IMR-90 (cell line): Measurements from ENCODE around the gene NUP42. TPM values are rescaled to one million over a fixed set of nuclear protein-coding genes. Genes with fewer than 3 reads are reported as not detected.

Experiments used
- ATAC-seq: fragments of 200-7000 bp; cut with Tn5 transposase; 2 replicates; pipeline ENCODE4 v1.9.1; 2020; ENCODE audit warnings: low read depth, mild to moderate bottlenecking, moderate library complexity
- BruUV-seq: library from RNA; stranded (reverse); fragments of 400-500 nt; replicated peaks from 2 replicates; lab custom pipeline; 2021; lab: Mats Ljungman, UMichigan
- CTCF ChIA-PET: fragments of 300-600 bp; formaldehyde crosslinking; extraction: SDS; loops from one replicate; lab custom pipeline; 2021; ENCODE audit warnings: antibody characterized with exemption; lab: Yijun Ruan, JAX
- POLR2A ChIA-PET: fragments of 300-600 bp; sonication (Branson Sonifier 250); formaldehyde crosslinking; loops from one replicate; lab custom pipeline; 2022; ENCODE audit warnings: antibody characterized with exemption; ENCODE audit not compliant: unreplicated experiment; lab: Charles Lee
- DNase-seq: peaks from one replicate; pipeline ENCODE4 v3.0.0; 2013
- H2AFZ ChIP-seq: replicated peaks from 2 replicates; pipeline ENCODE3; 2013; ENCODE audit warnings: low read length, mild to moderate bottlenecking; ENCODE audit not compliant: poor library complexity
- H2AK5ac ChIP-seq: 2 replicates; pipeline ENCODE4 v1.6.1; 2013; ENCODE audit warnings: low read depth, low read length, inconsistent platforms
- H2AK9ac ChIP-seq: replicated peaks from 2 replicates; pipeline ENCODE3; 2013; ENCODE audit warnings: mild to moderate bottlenecking, low read depth, low read length, moderate library complexity; ENCODE audit not compliant: poor library complexity
- H2BK120ac ChIP-seq: 2 replicates; pipeline ENCODE4 v1.6.1; 2013; ENCODE audit warnings: low read depth, low read length, inconsistent platforms
- H2BK15ac ChIP-seq: 3 replicates; pipeline ENCODE4 v1.6.1; 2013; ENCODE audit warnings: low read depth, low read length, inconsistent platforms
- H2BK20ac ChIP-seq: 2 replicates; pipeline ENCODE4 v1.6.1; 2013; ENCODE audit warnings: low read depth, mild to moderate bottlenecking, inconsistent platforms, low read length, moderate library complexity
- H2BK5ac ChIP-seq: 2 replicates; pipeline ENCODE4 v1.6.1; 2013; ENCODE audit warnings: mild to moderate bottlenecking, low read depth, low read length, inconsistent platforms; ENCODE audit not compliant: poor library complexity, severe bottlenecking
- H3K14ac ChIP-seq: replicated peaks from 2 replicates; pipeline ENCODE4 v1.6.1; 2013; ENCODE audit warnings: low read depth, low read length, inconsistent platforms
- H3K18ac ChIP-seq: 2 replicates; pipeline ENCODE4 v1.6.1; 2013; ENCODE audit warnings: low read depth, low read length, control low read depth
- H3K23ac ChIP-seq: 2 replicates; pipeline ENCODE4 v1.6.1; 2013; ENCODE audit warnings: low read depth, low read length, inconsistent platforms
- H3K27ac ChIP-seq: 2 replicates; pipeline ENCODE4 v1.5.1; 2013; ENCODE audit warnings: mild to moderate bottlenecking, control low read depth, low read length; ENCODE audit not compliant: insufficient read depth
- H3K27me3 ChIP-seq: 2 replicates; pipeline ENCODE4 v1.6.1; 2013; ENCODE audit warnings: low read length; ENCODE audit not compliant: control insufficient read depth, insufficient read depth
- H3K36me3 ChIP-seq: 2 replicates; pipeline ENCODE4 v1.6.1; 2013; ENCODE audit warnings: low read length, mixed read lengths; ENCODE audit not compliant: control insufficient read depth, insufficient read depth
- H3K4ac ChIP-seq: 2 replicates; pipeline ENCODE4 v1.6.1; 2013; ENCODE audit warnings: low read depth, low read length, inconsistent platforms
- H3K4me1 ChIP-seq: 2 replicates; pipeline ENCODE4 v1.6.1; 2013; ENCODE audit warnings: low read length, mixed read lengths; ENCODE audit not compliant: control insufficient read depth, insufficient read depth
- H3K4me2 ChIP-seq: 2 replicates; pipeline ENCODE4 v1.6.1; 2013; ENCODE audit warnings: low read depth, mild to moderate bottlenecking, control low read depth, low read length, moderate library complexity
- H3K4me3 ChIP-seq: 2 replicates; pipeline ENCODE4 v1.5.1; 2013; ENCODE audit warnings: low read depth, mild to moderate bottlenecking, control low read depth, low read length, moderate library complexity; ENCODE audit not compliant: insufficient read depth
- H3K56ac ChIP-seq: 2 replicates; pipeline ENCODE4 v1.6.1; 2013; ENCODE audit warnings: low read length, inconsistent platforms; ENCODE audit not compliant: insufficient read depth; ENCODE audit errors: extremely low read depth
- H3K79me1 ChIP-seq, 2 experiments: 2 replicates each; pipeline ENCODE4 v1.6.1; 2013; ENCODE audit warnings: low read length in 2 of 2, inconsistent platforms in 1 of 2, low read depth in 1 of 2
- H3K9ac ChIP-seq: 2 replicates; pipeline ENCODE4 v1.6.1; 2013; ENCODE audit warnings: low read depth, low read length, control low read depth
- H3K9me1 ChIP-seq: 2 replicates; pipeline ENCODE4 v1.6.1; 2013; ENCODE audit warnings: low read length, inconsistent platforms; ENCODE audit not compliant: insufficient read depth
- H3K9me3 ChIP-seq: 2 replicates; pipeline ENCODE4 v1.6.1; 2013; ENCODE audit warnings: low read length; ENCODE audit not compliant: control insufficient read depth, insufficient read depth
- H4K20me1 ChIP-seq: 2 replicates; pipeline ENCODE4 v1.6.1; 2013; ENCODE audit warnings: low read length, inconsistent platforms; ENCODE audit not compliant: insufficient read depth
- H4K5ac ChIP-seq: 2 replicates; pipeline ENCODE4 v1.6.1; 2013; ENCODE audit warnings: mild to moderate bottlenecking, low read depth, low read length, control low read depth
- H4K8ac ChIP-seq, 2 experiments: 2 replicates each; pipeline ENCODE4 v1.6.1; 2013; ENCODE audit warnings: low read depth in 2 of 2, low read length in 2 of 2, control low read depth in 1 of 2, inconsistent platforms in 1 of 2
- H4K91ac ChIP-seq: 2 replicates; pipeline ENCODE4 v1.6.1; 2013; ENCODE audit warnings: low read depth, low read length, inconsistent platforms; ENCODE audit not compliant: insufficient read depth
- BHLHE40 ChIP-seq: fragments of 150-350 bp; IDR thresholded peaks from 2 replicates; pipeline ENCODE4 v1.6.1; 2016; ENCODE audit warnings: mild to moderate bottlenecking, low read depth, low read length
- CHD1 ChIP-seq: IDR thresholded peaks from 2 replicates; pipeline ENCODE4 v1.6.1; 2012; ENCODE audit warnings: low read depth, low read length, improper control_type of control experiment
- MAZ ChIP-seq: IDR thresholded peaks from 2 replicates; pipeline ENCODE4 v1.6.1; 2012; ENCODE audit warnings: low read depth, mild to moderate bottlenecking, low read length, improper control_type of control experiment, moderate library complexity, borderline replicate concordance
- RAD21 ChIP-seq: IDR thresholded peaks from 2 replicates; pipeline ENCODE4 v1.6.1; 2012; ENCODE audit warnings: low read length, improper control_type of control experiment
- RFX5 ChIP-seq: IDR thresholded peaks from 2 replicates; pipeline ENCODE4 v1.8.0; 2012; ENCODE audit warnings: low read depth, mild to moderate bottlenecking, low read length, moderate library complexity
- SMC3 ChIP-seq: fragments of 150-350 bp; IDR thresholded peaks from 2 replicates; pipeline ENCODE4 v1.6.1; 2016; ENCODE audit warnings: low read depth, mild to moderate bottlenecking, antibody characterized with exemption, low read length, moderate library complexity
- WGBS, 2 experiments: methylation state at CpG; one replicate each; pipeline versions ENCODE4 v1.1.5 to v1.1.7; 2013; ENCODE audit warnings: missing lambda C conversion rate in 2 of 2; ENCODE audit not compliant: insufficient read length in 1 of 2; ENCODE audit errors: extremely low coverage in 2 of 2; 5-methylcytosine and 5-hydroxymethylcytosine counted together
- dilution Hi-C: fragments of 300-500 bp; cut with HindIII; formaldehyde crosslinking; loops from one replicate; pipeline ENCODE4 v1.14.3; 2018; ENCODE audit warnings: low sequenced_read_pairs; ENCODE audit not compliant: unreplicated experiment
- in situ Hi-C: fragments of 300-500 bp; cut with MboI; formaldehyde crosslinking; loops from 3 replicates; pipeline ENCODE4 v1.14.3; 2019; ENCODE audit warnings: low sequenced_read_pairs, inconsistent platforms, mixed read lengths
- intact Hi-C: fragments of 100-400 bp; cut with micrococcal nuclease; formaldehyde crosslinking; loops from 2 replicates; pipeline ENCODE4 v1.10.0; 2022
- polyA plus RNA-seq, 3 experiments: library from polyadenylated mRNA; depleted of rRNA; stranded (reverse); fragments of >200 nt; gene quantifications; 2 replicates each; pipeline ENCODE4 v1.2.3, GENCODE V29; 2012; ENCODE audit warnings: low replicate concordance in 1 of 3
- total RNA-seq: library from RNA; depleted of rRNA; stranded (reverse); fragments of >200 nt; gene quantifications from 2 replicates; pipeline ENCODE4 v1.2.3, GENCODE V29; 2012
- TF ChIP-seq, protein P1 (sequence below): fragments of 150-350 bp; IDR thresholded peaks from 2 replicates; pipeline ENCODE4 v1.6.1; 2016; ENCODE audit warnings: low read depth, mild to moderate bottlenecking, low read length, moderate library complexity, borderline replicate concordance

Gene NUP42
- total and polyA plus RNA-seq, 2 of the 4 experiments (the other 2 are of a cell fraction), result 17.3 to 22.6 TPM

- TF ChIP-seq RFX5, result no peak
- TF ChIP-seq SMC3, result no peak
- TF ChIP-seq RAD21, result no peak
- TF ChIP-seq BHLHE40, result no peak
- no peak for TF ChIP-seq CHD1
- TF ChIP-seq, protein P1, sequence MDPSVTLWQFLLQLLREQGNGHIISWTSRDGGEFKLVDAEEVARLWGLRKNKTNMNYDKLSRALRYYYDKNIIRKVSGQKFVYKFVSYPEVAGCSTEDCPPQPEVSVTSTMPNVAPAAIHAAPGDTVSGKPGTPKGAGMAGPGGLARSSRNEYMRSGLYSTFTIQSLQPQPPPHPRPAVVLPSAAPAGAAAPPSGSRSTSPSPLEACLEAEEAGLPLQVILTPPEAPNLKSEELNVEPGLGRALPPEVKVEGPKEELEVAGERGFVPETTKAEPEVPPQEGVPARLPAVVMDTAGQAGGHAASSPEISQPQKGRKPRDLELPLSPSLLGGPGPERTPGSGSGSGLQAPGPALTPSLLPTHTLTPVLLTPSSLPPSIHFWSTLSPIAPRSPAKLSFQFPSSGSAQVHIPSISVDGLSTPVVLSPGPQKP, result no peak
- no peak for TF ChIP-seq MAZ
- Histone ChIP-seq H3K4me2 (no peak overlapping the region), H4K8ac (no peak overlapping the region), H3K4ac (no peak overlapping the region), H4K20me1 (no peaks in the 10 kb centered on the region), H2BK20ac (no peak overlapping the region), H3K9ac (no peak overlapping the region), H3K9me3 (no peaks in the 10 kb centered on the region), H3K56ac (no peak overlapping the region), H3K4me1 (no peaks in the 10 kb centered on the region), H3K9me1 (no peaks in the 10 kb centered on the region), H2BK5ac (no peak overlapping the region), H3K36me3 (peaks cover 8% of the 10 kb centered on the region; the same call in 1 of the 2 replicates), H4K91ac (no peak overlapping the region), H2AFZ (no peak overlapping the region), H3K79me1 (no peaks in the 10 kb centered on the region), H2BK120ac (no peak overlapping the region), H3K23ac (no peak overlapping the region), H2AK9ac (no peak overlapping the region), H3K18ac (no peak overlapping the region), H3K27ac (no peak overlapping the region), H3K4me3 (no peak overlapping the region), H2BK15ac (no peak overlapping the region), H2AK5ac (no peak overlapping the region), H4K5ac (no peak overlapping the region), H3K27me3 (no peaks in the 10 kb centered on the region), H3K14ac (no peak overlapping the region)
- dilution Hi-C loops, result no loop called here
- no peak for DNase-seq
- intact Hi-C loops, result no loop called here
- POLR2A ChIA-PET, result no interaction called here
- CTCF ChIA-PET, result no interaction called here
- no peak for ATAC-seq
- in situ Hi-C loops, result no loop called here
- no CpG with 5 or more reads among the region's 1 CpG for WGBS, 2 experiments
- no TSS peak for BruUV-seq
These were observed 20.4 kb upstream of the NUP42 start for GRCh38 chr7:23161482-23161881.
